HEK293T (cell line): ENCODE measurements around the gene USP26.

ENCODE experiments used
- ARNT ChIP-seq: fragments of 450-650 bp; IDR thresholded peaks from 2 replicates; pipeline ENCODE4 v1.6.1; 2017; ENCODE audit warnings: mild to moderate bottlenecking
- BHLHE40 ChIP-seq: fragments of 450-650 bp; IDR thresholded peaks from 2 replicates; pipeline ENCODE4 v1.6.1; 2016; ENCODE audit warnings: mild to moderate bottlenecking, moderate library complexity, borderline replicate concordance
- CTBP1 ChIP-seq: fragments of 450-650 bp; IDR thresholded peaks from 2 replicates; pipeline ENCODE4 v1.6.1; 2016; ENCODE audit warnings: borderline replicate concordance
- FOXK2 ChIP-seq: fragments of 450-650 bp; IDR thresholded peaks from 2 replicates; pipeline ENCODE4 v1.6.1; 2016; ENCODE audit warnings: mild to moderate bottlenecking
- FOXM1 ChIP-seq: fragments of 450-650 bp; IDR thresholded peaks from 2 replicates; pipeline ENCODE4 v1.6.1; 2017; ENCODE audit warnings: mild to moderate bottlenecking, borderline replicate concordance
- HDGF ChIP-seq: fragments of 450-650 bp; IDR thresholded peaks from 2 replicates; pipeline ENCODE4 v1.6.1; 2017; ENCODE audit warnings: antibody characterized with exemption, borderline replicate concordance
- L3MBTL2 ChIP-seq: fragments of 450-650 bp; conservative IDR thresholded peaks from 2 replicates; pipeline ENCODE4 v1.6.1; 2016; ENCODE audit warnings: mild to moderate bottlenecking
- NFRKB ChIP-seq: fragments of 450-650 bp; IDR thresholded peaks from 2 replicates; pipeline ENCODE4 v1.6.1; 2016; ENCODE audit warnings: mild to moderate bottlenecking, moderate library complexity
- SP1 ChIP-seq: fragments of 450-650 bp; IDR thresholded peaks from 2 replicates; pipeline ENCODE4 v1.6.1; 2017
- TARDBP ChIP-seq: fragments of 450-650 bp; IDR thresholded peaks from 2 replicates; pipeline ENCODE4 v1.6.1; 2016
- TF ChIP-seq, protein P1 (sequence below): fragments of 450-650 bp; IDR thresholded peaks from 2 replicates; pipeline ENCODE4 v1.6.1; 2016

DNA sequence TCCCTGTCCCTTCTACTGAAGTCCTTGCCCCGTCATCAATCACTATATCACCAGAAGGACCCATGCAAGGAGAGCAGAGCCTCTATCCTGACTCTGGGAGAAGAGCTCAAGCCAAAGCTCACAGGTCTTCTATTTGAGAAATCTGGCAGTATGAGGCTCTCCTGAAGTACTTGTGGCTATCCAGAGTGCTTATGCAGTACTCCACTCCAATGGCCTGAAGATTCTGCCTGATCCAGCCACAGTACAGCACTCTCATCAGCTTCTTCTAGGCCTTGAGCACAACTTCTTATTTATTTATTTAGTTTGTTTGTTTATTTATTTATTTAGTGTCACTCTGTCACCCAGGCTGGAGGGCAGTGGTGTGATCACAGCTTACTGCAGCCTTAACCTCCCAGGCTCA lies 13.0 kb downstream of the USP26 start:
- no peak for TF ChIP-seq FOXK2
- TF ChIP-seq, protein P1, sequence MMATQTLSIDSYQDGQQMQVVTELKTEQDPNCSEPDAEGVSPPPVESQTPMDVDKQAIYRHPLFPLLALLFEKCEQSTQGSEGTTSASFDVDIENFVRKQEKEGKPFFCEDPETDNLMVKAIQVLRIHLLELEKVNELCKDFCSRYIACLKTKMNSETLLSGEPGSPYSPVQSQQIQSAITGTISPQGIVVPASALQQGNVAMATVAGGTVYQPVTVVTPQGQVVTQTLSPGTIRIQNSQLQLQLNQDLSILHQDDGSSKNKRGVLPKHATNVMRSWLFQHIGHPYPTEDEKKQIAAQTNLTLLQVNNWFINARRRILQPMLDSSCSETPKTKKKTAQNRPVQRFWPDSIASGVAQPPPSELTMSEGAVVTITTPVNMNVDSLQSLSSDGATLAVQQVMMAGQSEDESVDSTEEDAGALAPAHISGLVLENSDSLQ: no peak
- no peak for TF ChIP-seq ARNT
- TF ChIP-seq BHLHE40: no peak
- no peak for TF ChIP-seq HDGF
- TF ChIP-seq FOXM1: no peak
- no peak for TF ChIP-seq SP1
- TF ChIP-seq NFRKB: no peak
- TF ChIP-seq TARDBP: no peak
- no peak for TF ChIP-seq L3MBTL2
- TF ChIP-seq CTBP1: no peak
